Endometrium (tissue), 2 donors: ENCODE data around the gene GLRA1.
A peak's percentile ranks its signal among the peaks of the same experiment; 100 is the strongest.
"Not testable (repeated sequence)": the region's sequence is repeated elsewhere in the genome, so short reads cannot be mapped to it uniquely, and the experiment has no call there.

ENCODE experiments used
- FAIRE-seq: peaks from 2 replicates; lab custom pipeline; 2012; peaks lifted over from hg19 to GRCh38; lab: Jason Lieb, UNC
- donor health status: control.
- donor health status: control.

Gene GLRA1

GRCh38 chr5:151881621-151882225 is 42.9 kb downstream of the GLRA1 start:
- no peak for FAIRE-seq

DNA sequence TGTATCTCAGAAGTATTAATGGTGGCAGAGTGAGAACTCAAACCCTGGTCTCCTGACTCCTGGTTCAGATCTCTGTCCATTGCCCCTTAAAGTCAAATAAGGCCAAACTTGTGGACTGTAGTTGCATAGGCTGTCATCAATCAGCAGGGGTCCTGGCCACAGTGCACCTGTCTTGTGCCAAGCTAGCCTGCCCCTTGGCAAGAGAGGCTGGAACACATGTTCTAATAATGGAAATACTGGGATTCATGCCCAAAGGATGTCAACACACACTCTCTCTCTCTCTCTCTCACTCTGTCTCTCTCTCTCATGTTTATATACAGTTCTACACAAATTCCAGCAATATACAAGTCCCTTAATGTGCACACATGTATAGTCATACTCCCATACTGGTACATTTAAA is 44.3 kb downstream of the GLRA1 start:
- no peak for FAIRE-seq

DNA sequence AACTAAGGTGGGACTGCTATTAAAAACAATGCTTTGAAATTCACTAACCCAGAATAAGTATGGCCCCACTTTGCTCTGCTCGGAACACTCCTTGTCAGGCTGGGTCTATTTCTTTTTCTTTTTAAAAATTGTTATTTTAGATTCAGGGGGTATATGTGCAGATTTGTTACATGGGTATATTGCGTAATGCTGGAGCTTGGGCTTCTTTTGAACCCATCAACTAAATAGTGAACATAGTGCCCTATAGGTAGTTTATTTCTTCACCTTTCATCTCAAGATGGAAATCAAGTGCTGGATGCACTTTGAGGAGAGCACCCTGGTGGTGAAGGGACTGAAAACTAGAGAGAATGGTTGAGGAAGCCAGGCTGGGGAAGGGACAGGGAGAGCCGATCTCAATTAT is 51.0 kb downstream of the GLRA1 start:
- FAIRE-seq: no peak

DNA sequence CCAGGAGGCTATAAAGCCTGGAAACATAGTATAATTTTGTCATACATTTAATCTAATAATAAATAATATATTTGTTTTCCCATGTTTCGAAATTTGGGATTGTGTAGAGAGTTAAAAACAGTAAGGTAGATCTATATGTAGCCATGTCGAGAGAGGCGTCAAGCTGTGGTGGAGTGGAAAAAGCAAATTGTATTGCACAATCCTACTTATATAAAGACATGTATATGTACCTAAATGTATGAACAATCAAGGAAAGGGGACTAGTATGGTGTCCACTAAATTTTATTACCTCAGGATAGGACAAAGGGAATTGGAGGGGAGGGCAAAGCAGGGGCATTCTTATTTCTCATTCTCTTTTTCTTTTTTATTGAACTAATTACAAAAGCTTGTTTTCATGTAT is 52.0 kb downstream of the GLRA1 start:
- no peak for FAIRE-seq

DNA sequence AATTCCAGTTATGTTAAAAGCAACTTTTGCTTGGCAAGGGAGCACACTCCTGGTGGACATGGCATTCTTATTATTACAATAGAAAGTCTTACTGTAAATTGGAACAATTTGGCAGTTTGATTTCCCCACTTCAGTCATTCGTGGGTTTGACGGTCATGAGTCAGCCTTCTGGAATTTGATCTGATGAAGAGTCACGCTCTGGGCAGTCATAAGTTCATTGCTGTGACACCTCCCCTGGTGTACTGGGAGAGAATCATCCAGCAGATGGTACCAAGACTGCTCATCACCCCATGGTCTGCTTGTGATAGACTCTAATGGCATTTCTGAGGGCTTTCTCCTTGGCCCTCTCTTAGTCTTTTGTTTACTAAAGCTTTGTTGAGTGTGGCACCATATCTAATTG is 53.8 kb downstream of the GLRA1 start:
- FAIRE-seq: no peak

- FAIRE-seq: no peak
Observed at GRCh38 chr5:151870271-151870670, 54.4 kb downstream of the GLRA1 start.

GRCh38 chr5:151869843-151870242 is 54.8 kb downstream of the GLRA1 start:
- no peak for FAIRE-seq

DNA sequence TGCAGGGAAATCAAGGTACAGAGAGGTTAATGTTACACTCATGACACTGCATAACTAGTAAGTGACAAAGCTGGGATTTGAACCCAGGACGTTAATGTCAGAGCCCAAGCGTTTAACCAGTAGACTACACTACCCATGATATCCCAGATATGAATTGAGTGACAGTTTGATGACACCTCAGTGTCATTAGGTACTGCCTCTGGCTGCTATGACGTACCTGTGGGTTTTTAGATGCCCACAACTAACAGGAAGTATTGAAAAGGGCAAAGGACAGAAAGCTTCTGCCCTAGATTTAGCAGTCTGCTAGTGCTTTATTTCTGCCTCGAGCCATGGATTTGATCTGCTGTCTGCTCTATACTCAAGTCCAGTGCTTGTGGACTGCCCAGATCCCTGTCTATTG is 56.2 kb downstream of the GLRA1 start:
- no peak for FAIRE-seq

DNA sequence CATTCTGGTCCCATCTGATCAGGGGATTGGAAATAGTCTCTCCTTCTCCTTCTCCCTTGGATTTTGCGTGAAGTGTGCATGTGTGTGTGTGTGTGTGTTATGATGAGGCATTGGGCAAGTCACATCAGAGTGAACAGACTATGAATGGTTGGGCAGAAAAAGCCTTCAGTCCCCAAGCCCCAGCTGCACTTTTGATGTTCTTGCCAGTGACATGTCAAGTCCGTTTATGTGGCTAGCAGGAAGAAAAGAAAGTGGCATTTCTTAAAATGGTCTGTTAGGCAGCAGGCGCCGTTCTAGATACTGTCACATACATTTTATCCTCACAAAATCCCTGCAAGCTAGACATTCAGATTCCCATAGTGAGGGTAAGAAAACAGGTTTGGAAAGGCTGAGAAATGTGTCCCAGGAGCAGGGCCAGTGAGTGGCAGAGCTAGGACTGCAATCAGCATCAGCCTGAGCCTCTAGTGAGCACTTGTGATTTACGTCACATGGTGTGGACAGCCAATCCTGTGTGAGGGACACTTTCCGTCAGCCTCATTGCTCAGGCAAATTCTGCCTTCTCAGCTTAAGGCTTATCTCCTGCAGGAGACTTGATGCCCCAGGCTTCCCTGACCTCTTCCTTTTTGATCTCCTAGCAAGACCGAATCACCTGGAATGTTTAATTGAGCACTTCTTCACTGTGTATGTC is 60.4 kb downstream of the GLRA1 start:
- no peak for FAIRE-seq

DNA sequence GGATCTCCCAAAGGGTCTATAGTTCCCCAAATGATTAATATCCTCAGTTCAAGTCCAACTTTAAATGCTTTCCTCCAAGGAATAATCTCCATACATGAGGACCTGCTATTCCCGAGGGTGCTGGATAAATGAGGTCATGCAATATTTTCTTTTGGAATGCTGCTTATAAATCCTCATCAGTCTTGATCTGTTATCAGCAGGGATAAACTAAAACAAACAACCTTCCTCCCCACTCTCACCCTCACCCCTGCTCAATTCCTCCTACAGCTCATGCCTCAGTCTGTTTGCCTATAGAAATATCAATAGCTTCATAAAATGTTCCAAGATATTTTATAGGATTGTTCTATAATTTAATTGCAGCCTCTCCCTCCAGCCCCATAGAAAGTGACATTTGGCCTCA is 61.1 kb downstream of the GLRA1 start:
- FAIRE-seq: no peak

DNA sequence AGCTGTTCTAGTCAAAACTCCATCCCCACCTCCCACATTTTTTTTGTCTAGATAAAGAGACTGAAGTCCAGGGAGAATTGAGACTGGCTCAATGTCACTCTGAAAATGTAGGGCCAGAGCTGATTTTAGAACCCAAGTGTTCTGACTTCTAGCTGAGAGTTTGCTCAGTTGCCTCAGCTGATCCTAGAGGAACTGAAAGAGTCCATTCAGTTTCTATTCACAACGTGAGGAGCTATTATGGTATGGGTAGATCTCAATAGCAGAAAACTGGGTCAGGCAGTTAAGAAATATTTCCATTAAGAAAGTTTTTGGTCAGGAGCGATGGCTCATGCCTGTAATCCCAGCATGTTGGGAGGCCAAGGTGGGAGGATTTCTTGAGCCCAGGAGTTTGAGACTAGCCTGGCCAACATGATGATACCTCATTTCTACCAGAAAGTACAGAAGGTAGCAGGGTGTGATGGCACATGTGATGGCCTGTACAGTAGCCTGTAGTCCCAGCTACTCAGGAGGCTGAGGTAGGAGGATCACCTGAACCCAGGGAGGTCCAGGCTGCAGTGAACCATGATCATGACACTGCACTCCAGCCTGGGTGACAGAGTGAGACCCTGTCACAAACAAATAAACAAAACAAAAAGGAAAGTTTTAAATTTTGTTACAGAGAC is 61.7 kb downstream of the GLRA1 start:
- FAIRE-seq: no peak

DNA sequence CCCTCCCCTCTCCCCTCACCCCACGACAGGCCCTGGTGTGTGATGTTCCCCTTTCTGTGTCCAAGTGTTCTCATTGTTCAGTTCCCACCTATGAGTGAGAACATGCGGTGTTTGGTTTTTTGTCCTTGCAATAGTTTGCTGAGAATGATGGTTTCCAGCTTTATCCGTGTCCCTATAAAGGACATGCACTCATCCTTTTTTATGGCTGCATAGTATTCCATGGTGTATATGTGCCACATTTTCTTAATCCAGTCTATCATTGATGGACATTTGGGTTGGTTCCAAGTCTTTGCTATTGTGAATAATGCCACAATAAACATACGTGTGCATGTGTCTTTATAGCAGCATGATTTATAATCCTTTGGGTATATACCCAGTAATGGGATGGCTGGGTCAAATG is 63.8 kb downstream of the GLRA1 start:
- FAIRE-seq: not testable (repeated sequence)

- FAIRE-seq: no peak
Observed at GRCh38 chr5:151856861-151857260, 67.8 kb downstream of the GLRA1 start.

DNA sequence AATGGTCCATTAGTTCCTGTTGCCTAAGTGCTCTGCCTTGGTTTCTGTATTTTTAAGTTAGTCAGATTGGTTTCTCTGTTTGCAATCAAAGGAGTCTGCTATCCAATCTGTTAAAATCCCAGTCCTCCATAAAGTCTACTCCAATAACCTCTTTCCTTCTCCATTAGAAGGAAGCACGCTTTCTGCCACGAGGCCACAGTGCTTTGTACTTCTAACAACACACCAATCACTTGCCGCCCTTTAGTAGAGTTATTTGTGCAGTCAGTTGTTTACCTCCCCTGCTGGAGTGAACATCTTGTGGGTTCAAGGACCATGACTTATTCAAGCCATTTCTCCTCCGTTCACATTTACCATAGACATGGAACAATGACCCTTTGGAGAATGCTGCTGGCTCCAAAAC is 69.0 kb downstream of the GLRA1 start:
- FAIRE-seq: no peak

DNA sequence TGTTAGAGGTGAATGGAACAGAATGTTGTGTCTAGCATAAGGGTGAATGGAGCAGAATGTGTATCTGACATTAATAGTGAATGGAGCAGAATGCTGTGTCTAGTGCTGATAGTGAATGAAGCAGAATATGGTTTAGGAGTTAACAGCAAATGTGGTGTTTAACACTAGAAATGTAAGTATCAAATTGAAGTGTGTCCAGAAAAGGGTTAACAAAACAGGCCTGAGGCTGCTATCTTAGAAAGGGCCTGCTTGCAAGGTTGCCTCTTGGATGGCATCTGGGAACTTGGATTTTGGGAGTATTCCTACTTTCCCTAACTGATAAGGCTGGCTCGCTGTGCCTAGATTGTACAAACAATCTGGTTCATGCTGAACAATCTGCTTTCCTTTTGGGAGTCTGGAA is 76.8 kb downstream of the GLRA1 start:
- FAIRE-seq: no peak

DNA sequence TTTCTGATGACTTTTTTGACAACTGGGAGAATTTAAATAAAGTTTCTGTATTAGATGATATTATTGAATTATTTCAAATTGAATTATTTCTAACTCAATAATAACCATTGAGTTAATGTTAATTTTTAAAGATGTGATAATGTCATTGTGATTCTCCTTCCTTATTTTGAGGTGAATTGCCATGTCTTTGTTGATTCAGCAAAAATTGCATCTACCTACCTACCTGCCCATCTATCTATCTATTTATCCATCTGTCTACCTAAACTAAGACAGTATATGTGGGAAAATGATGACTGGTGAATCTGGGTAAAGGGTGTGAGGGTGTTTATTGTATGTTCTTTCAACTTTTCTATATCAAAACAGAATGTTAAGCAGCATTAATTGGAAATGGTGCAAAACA is 77.9 kb downstream of the GLRA1 start:
- no peak for FAIRE-seq

GRCh38 chr5:151832843-151833242 is 91.8 kb downstream of the GLRA1 start:
- FAIRE-seq: not testable (repeated sequence)

- FAIRE-seq: no peak
Observed at GRCh38 chr5:151829370-151829769, 95.3 kb downstream of the GLRA1 start.

GRCh38 chr5:151825445-151825844 is 99.2 kb downstream of the GLRA1 start:
- peak; percentile 65 for FAIRE-seq

DNA sequence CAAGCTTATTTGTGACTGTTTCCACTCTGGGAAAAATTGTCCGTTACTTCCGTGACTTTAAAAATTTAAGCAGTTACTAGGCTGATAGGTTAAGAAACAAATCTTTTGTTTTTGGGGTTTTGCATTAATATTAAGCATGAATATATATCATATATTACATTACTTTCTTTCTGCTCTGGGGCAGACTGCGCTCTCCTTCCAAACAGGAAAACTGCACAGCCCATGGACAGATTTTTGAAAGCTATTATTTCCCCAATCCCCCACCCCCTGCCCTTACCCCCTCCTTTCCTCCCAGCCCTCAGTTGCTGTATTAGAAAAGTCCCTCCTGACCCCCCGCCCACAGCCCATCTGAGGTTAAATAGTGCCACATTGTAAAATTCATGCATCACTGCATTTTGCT is 102.5 kb downstream of the GLRA1 start:
- FAIRE-seq: no peak

DNA sequence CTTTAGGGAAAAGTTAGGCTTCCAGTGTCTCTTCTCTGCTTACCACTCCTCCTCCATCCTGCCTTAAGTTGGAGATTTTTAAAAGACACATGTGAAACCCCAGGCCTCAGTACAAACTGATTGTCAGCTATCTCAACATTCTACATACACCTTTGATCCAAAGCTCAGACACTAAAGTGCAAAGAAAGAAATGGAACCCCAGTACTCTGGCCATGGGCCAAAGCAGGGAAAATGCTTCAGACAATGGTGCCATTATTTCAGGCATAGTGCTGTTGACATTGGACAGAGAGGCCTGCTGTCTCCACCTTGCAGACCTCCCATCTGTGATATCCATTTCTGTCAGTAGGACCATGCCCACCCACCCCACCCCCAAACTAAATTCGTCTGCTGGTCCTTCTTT is 103.7 kb downstream of the GLRA1 start:
- no peak for FAIRE-seq

GRCh38 chr5:151820271-151820670 is 104.4 kb downstream of the GLRA1 start:
- no peak for FAIRE-seq

DNA sequence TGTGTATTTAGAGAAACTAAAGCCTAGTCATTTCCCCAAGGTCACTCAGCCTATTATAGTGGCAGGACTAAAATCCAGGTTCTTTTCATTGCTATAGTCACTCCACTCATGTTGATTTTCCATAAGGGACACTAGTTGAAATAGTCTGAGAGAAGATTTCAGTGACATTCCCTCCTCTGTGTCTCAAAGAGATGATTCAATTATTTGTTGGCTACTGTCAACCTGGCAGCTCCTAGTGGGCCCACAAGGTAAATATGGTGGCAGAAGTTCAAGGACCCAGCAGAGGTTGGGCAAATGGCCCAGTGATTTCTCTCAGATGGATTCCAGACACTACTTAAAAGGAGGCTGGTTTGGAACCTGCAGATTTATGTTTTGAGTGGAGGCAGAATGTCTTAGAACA is 104.8 kb downstream of the GLRA1 start:
- no peak for FAIRE-seq

- no peak for FAIRE-seq
Observed at GRCh38 chr5:151815051-151815450, 109.6 kb downstream of the GLRA1 start.
